Left cardiac atrium (tissue), 4 donors: ENCODE data around the gene DIRAS1. TPM values are rescaled to one million over a fixed set of nuclear protein-coding genes. Genes with fewer than 3 reads are reported as not detected.
"Not testable (repeated sequence)": the region's sequence is repeated elsewhere in the genome, so short reads cannot be mapped to it uniquely, and the experiment has no call there.

Experiments used
- ATAC-seq, 2 donors: fragments of 200-7000 bp; cut with Tn5 transposase; one replicate each; pipeline ENCODE4 v1.9.1; 2020; ENCODE audit warnings: mild to moderate bottlenecking in 2 of 2, moderate library complexity in 2 of 2
- DNase-seq: peaks from one replicate; pipeline ENCODE4 v3.0.0-alpha.2; 2020
- intact Hi-C, 2 donors: fragments of 100-400 bp; cut with DNase I; formaldehyde crosslinking; loops; one replicate each; pipeline versions ENCODE4 v1.14.1 to v1.15.1; 2022 to 2023
- total RNA-seq, 2 donors: library from RNA; stranded (reverse); fragmentation: NEBNext Ultra II Directional; extraction: Animal tissue kit (Norgen Biotek cat#: 25700); gene quantifications; one replicate each; pipeline ENCODE4 v1.2.1, GENCODE V29; 2021
- donor health status: DM: no; HTN: yes; CAD: no.
- donor health status: DM: no; HTN: yes; CAD: no; lungs with severe emphysema.
- donor health status: DM: yes; HTN: yes; CAD: no.
- donor health status: Dilated cardiomyopathy.

Gene DIRAS1
- total RNA-seq, 2 donors from 2014 or later = 108 to 211 TPM

GRCh38 chr19:2699413-2700140 is 21.6 kb downstream of the DIRAS1 start:
- intact Hi-C loops = no loop called here
- ATAC-seq (no peak), DNase-seq (no peak)

- no peak for DNase-seq
- peak in 1 of 2 donors; percentile 38 for ATAC-seq
Measured at GRCh38 chr19:2694196-2694595, 27.0 kb downstream of the DIRAS1 start.

GRCh38 chr19:2693492-2694160 is 27.5 kb downstream of the DIRAS1 start:
- no peak for DNase-seq
- intact Hi-C loops = no loop called here
- peak in 1 of 2 donors; percentile 45 for ATAC-seq

More at GRCh38 chr19:2694196-2694595, 27.0 kb downstream of the DIRAS1 start:
- intact Hi-C loops = no loop called here

GRCh38 chr19:2691951-2692350 is 29.2 kb downstream of the DIRAS1 start:
- DNase-seq = no peak
- intact Hi-C loops = no loop called here
- ATAC-seq = no peak

GRCh38 chr19:2690856-2691255 is 30.3 kb downstream of the DIRAS1 start:
- DNase-seq (no peak), ATAC-seq (no peak)
- intact Hi-C loops = no loop called here

- intact Hi-C loops = no loop called here
- DNase-seq = no peak
- ATAC-seq = no peak
Measured at GRCh38 chr19:2686360-2686759, 34.8 kb downstream of the DIRAS1 start.

- ATAC-seq (no peak), DNase-seq (no peak)
- intact Hi-C loops = no loop called here
Measured at GRCh38 chr19:2685204-2685704, 35.9 kb downstream of the DIRAS1 start.

- DNase-seq (no peak), ATAC-seq (no peak)
- intact Hi-C loops = no loop called here
Measured at GRCh38 chr19:2683430-2684003, 37.7 kb downstream of the DIRAS1 start.

- DNase-seq (no peak), ATAC-seq (no peak)
- intact Hi-C loops = no loop called here
Measured at GRCh38 chr19:2680808-2681207, 40.4 kb downstream of the DIRAS1 start.

- DNase-seq (no peak), ATAC-seq (no peak)
- intact Hi-C loops = no loop called here
Measured at GRCh38 chr19:2679439-2679838, 41.7 kb downstream of the DIRAS1 start.

GRCh38 chr19:2678948-2679347 is 42.2 kb downstream of the DIRAS1 start:
- intact Hi-C loops, ATAC-seq: not testable (repeated sequence)

GRCh38 chr19:2678044-2678671 is 43.0 kb downstream of the DIRAS1 start:
- ATAC-seq (no peak), DNase-seq (no peak)
- intact Hi-C loops = no loop called here

More at GRCh38 chr19:2678948-2679347, 42.2 kb downstream of the DIRAS1 start:
- not testable (repeated sequence) for DNase-seq

- intact Hi-C loops = no loop called here
Measured at GRCh38 chr19:2676823-2677222, 44.3 kb downstream of the DIRAS1 start.

GRCh38 chr19:2675892-2676291 is 45.3 kb downstream of the DIRAS1 start:
- ATAC-seq = peak in 1 of 2 donors; percentile 69
- intact Hi-C loops = no loop called here
- DNase-seq = no peak

More at GRCh38 chr19:2676823-2677222, 44.3 kb downstream of the DIRAS1 start:
- ATAC-seq (no peak), DNase-seq (no peak)

GRCh38 chr19:2670217-2670616 is 51.0 kb downstream of the DIRAS1 start:
- intact Hi-C loops = no loop called here
- ATAC-seq (no peak), DNase-seq (no peak)

- no peak for DNase-seq
- ATAC-seq = no peak
- intact Hi-C loops = no loop called here
Measured at GRCh38 chr19:2668175-2668763, 52.9 kb downstream of the DIRAS1 start.

- DNase-seq, ATAC-seq, intact Hi-C loops: not testable (repeated sequence)
Measured at GRCh38 chr19:2667349-2667748, 53.8 kb downstream of the DIRAS1 start.

- intact Hi-C loops = no loop called here
- ATAC-seq (no peak), DNase-seq (no peak)
Measured at GRCh38 chr19:2666344-2666994, 54.7 kb downstream of the DIRAS1 start.

GRCh38 chr19:2665103-2665502 is 56.1 kb downstream of the DIRAS1 start:
- intact Hi-C loops = no loop called here
- ATAC-seq = peak; percentile 51 to 74
- DNase-seq = peak; percentile 55
